Endodermal cell (in vitro differentiated cells): ENCODE results near the gene RFC1. TPM values are rescaled to one million over a fixed set of nuclear protein-coding genes. Genes with fewer than 3 reads are reported as not detected.
"Not testable (repeated sequence)": the region's sequence is repeated elsewhere in the genome, so short reads cannot be mapped to it uniquely, and the experiment has no call there.

Experiments
- DNase-seq: peaks from one replicate; pipeline ENCODE4 v3.0.0-alpha.2; 2017
- H3K27ac ChIP-seq: 2 replicates; pipeline ENCODE4 v1.5.1; 2013; ENCODE audit warnings: mild to moderate bottlenecking, low read depth, low read length, moderate library complexity
- H3K27me3 ChIP-seq: 2 replicates; pipeline ENCODE4 v1.6.1; 2013; ENCODE audit warnings: mild to moderate bottlenecking, low read length, moderate library complexity; ENCODE audit not compliant: insufficient read depth, control insufficient read depth, poor library complexity, severe bottlenecking
- H3K36me3 ChIP-seq: 2 replicates; pipeline ENCODE4 v1.7.0; 2013; ENCODE audit warnings: mild to moderate bottlenecking, low read length, moderate library complexity; ENCODE audit not compliant: control insufficient read depth, insufficient read depth
- H3K4me1 ChIP-seq: one replicate; pipeline ENCODE4 v1.7.0; 2013; ENCODE audit warnings: low read length; ENCODE audit not compliant: control insufficient read depth, insufficient read depth
- H3K4me3 ChIP-seq: 2 replicates; pipeline ENCODE4 v1.5.1; 2013; ENCODE audit warnings: mild to moderate bottlenecking, low read length, moderate library complexity
- H3K9ac ChIP-seq: 2 replicates; pipeline ENCODE4 v1.6.1; 2013; ENCODE audit warnings: mild to moderate bottlenecking, low read length, moderate library complexity; ENCODE audit not compliant: poor library complexity, severe bottlenecking; ENCODE audit errors: extremely low read depth
- H3K9me3 ChIP-seq: 2 replicates; pipeline ENCODE4 v1.6.1; 2013; ENCODE audit warnings: mild to moderate bottlenecking, low read length, moderate library complexity; ENCODE audit not compliant: control insufficient read depth
- H3K27ac Mint-ChIP-seq: 2 replicates; pipeline ENCODE4 v1.8.0; 2020; ENCODE audit warnings: mixed read lengths
- H3K27me3 Mint-ChIP-seq: 2 replicates; pipeline ENCODE4 v1.8.0; 2021; ENCODE audit warnings: mild to moderate bottlenecking, mixed read lengths; ENCODE audit not compliant: insufficient read depth
- H3K36me3 Mint-ChIP-seq: 2 replicates; pipeline ENCODE4 v1.8.0; 2020; ENCODE audit warnings: low read depth, mixed read lengths
- H3K4me1 Mint-ChIP-seq: 2 replicates; pipeline ENCODE4 v1.8.0; 2020; ENCODE audit warnings: mixed read lengths
- H3K4me3 Mint-ChIP-seq: 2 replicates; pipeline ENCODE4 v1.8.0; 2020; ENCODE audit warnings: mild to moderate bottlenecking, moderate library complexity, mixed read lengths
- H3K9me3 Mint-ChIP-seq: 2 replicates; pipeline ENCODE4 v1.8.0; 2020; ENCODE audit warnings: mild to moderate bottlenecking, mixed read lengths
- CTCF ChIP-seq: fragments of 200-600 bp; sonication (generic); conservative IDR thresholded peaks from 2 replicates; pipeline ENCODE4 v1.5.0; 2021; ENCODE audit warnings: antibody characterized with exemption, mild to moderate bottlenecking
- WGBS, 2 experiments: methylation state at CpG; one replicate each; pipeline versions ENCODE4 v1.1.5 to v1.1.7; 2013; ENCODE audit warnings: missing lambda C conversion rate in 2 of 2, mixed read lengths in 1 of 2; ENCODE audit not compliant: insufficient coverage in 1 of 2, insufficient read length in 1 of 2; 5-methylcytosine and 5-hydroxymethylcytosine counted together
- total RNA-seq, 2 donors: library from RNA; stranded (reverse); fragmentation: NEBNext Ultra II Directional in 1 of 2; extraction: Animal tissue kit (Norgen Biotek cat#: 25700) in 1 of 2; gene quantifications; 2 replicates in 1 of 2; 3 replicates in 1 of 2; pipeline ENCODE4 v1.2.1, GENCODE V29; 2021

RFC1 gene
- total RNA-seq, 2 donors from 2014 or later = 56.4 to 57.0 TPM

GRCh38 chr4:39362827-39363226, 3.3 kb downstream of the RFC1 start:
- Histone ChIP-seq H3K4me3 (no peak overlapping the region), H3K4me1 (no peaks in the 10 kb centered on the region), H3K27ac (no peak overlapping the region), H3K9ac (no peak overlapping the region), H3K36me3 (peaks cover 5% of the 10 kb centered on the region), H3K9me3 (no peaks in the 10 kb centered on the region), H3K27me3 (no peaks in the 10 kb centered on the region)
- no peak for TF ChIP-seq CTCF
- Mint-ChIP-seq H3K4me3 (no peak overlapping the region), H3K27me3 (peaks cover 15% of the 10 kb centered on the region), H3K4me1 (peaks cover 12% of the 10 kb centered on the region), H3K9me3 (peaks cover 4% of the 10 kb centered on the region), H3K27ac (no peak overlapping the region), H3K36me3 (peaks cover 11% of the 10 kb centered on the region)
- 89 to 100% methylated on average over 3 of the region's 3 CpGs for WGBS, 2 experiments
- DNase-seq = no peak

- Mint-ChIP-seq H3K4me1 (peaks cover 11% of the 10 kb centered on the region), H3K36me3 (peaks cover 11% of the 10 kb centered on the region)
- H3K9ac ChIP-seq, H3K4me3 ChIP-seq, DNase-seq, H3K27me3 Mint-ChIP-seq, H3K9me3 Mint-ChIP-seq, H3K4me3 Mint-ChIP-seq, H3K27me3 ChIP-seq, H3K4me1 ChIP-seq, H3K36me3 ChIP-seq, H3K27ac Mint-ChIP-seq, H3K9me3 ChIP-seq, H3K27ac ChIP-seq: not testable (repeated sequence)
- 91 to 96% methylated on average over 2 to 4 of the region's 4 CpGs for WGBS, 2 experiments
These were observed 5.6 kb downstream of the RFC1 start for GRCh38 chr4:39360611-39361010.

- H3K4me1 Mint-ChIP-seq = no peaks in the 10 kb centered on the region
- Histone ChIP-seq H3K4me3 (no peak overlapping the region), H3K9me3 (no peaks in the 10 kb centered on the region), H3K4me1 (no peaks in the 10 kb centered on the region), H3K36me3 (peaks cover 5% of the 10 kb centered on the region), H3K27ac (no peak overlapping the region), H3K9ac (no peak overlapping the region), H3K27me3 (no peaks in the 10 kb centered on the region)
- peaks cover 12% of the 10 kb centered on the region for H3K36me3 Mint-ChIP-seq
- no peak for DNase-seq
- 100% methylated on average over 1 of the region's 1 CpG; no CpG with 5 or more reads in 1 of the 2 experiments for WGBS, 2 experiments
- H3K4me3 Mint-ChIP-seq = no peak overlapping the region
- H3K9me3 Mint-ChIP-seq = no peaks in the 10 kb centered on the region
- TF ChIP-seq CTCF = no peak
- H3K27me3 Mint-ChIP-seq = no peaks in the 10 kb centered on the region
- no peak overlapping the region for H3K27ac Mint-ChIP-seq
These were observed 9.2 kb downstream of the RFC1 start for GRCh38 chr4:39357002-39357401.

- no peak for TF ChIP-seq CTCF
- peaks cover 5% of the 10 kb centered on the region for H3K9me3 ChIP-seq
- no peaks in the 10 kb centered on the region for H3K27me3 ChIP-seq
- H3K4me1 ChIP-seq = no peaks in the 10 kb centered on the region
- H3K27ac ChIP-seq = no peak overlapping the region
- no peaks in the 10 kb centered on the region for H3K27me3 Mint-ChIP-seq
- no peaks in the 10 kb centered on the region for H3K9me3 Mint-ChIP-seq
- H3K36me3 Mint-ChIP-seq = peaks cover 25% of the 10 kb centered on the region
- no peak overlapping the region for H3K27ac Mint-ChIP-seq
- H3K36me3 ChIP-seq = peaks cover 19% of the 10 kb centered on the region
- H3K9ac ChIP-seq = no peak overlapping the region
- no peaks in the 10 kb centered on the region for H3K4me1 Mint-ChIP-seq
- DNase-seq = no peak
- H3K4me3 Mint-ChIP-seq = no peak overlapping the region
- no peak overlapping the region for H3K4me3 ChIP-seq
- WGBS, 2 experiments = 94 to 100% methylated on average over 1 of the region's 1 CpG
These were observed 12.0 kb downstream of the RFC1 start for GRCh38 chr4:39354254-39354552.
